Measurements from ENCODE around the gene FLRT3.

Gene FLRT3

DNA sequence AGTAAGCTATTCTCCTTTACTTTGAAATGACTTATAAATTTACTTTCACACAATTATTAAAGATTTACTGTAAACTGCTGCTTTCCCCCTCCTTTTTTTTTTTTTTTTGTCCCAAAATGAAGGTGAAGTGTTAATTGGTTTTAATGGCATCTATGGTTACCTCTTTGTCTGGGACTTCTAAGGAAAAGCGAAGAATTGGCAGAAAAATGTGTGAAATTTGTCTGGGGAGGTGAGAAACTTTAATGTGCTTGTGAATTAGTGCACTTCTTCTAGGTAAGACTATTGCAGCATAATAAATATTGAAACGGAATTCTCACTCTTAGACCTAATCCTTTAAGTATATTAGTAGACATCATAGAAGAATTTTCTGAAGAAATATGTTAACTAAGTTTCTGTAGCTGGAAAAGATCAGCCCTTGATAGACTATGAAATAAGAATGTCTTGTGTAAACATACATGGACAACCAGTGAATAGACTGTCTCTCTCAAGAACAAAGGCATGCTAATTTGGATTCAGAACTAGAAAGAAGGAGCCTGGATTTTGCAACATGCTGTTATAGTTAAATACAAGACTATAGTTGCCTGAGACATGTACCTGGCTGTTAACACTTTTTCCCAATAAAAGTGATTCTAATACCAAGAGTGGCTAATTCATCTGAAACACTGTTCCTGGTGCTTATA, 23.9 kb downstream of the FLRT3 start:
- DNase-seq = no peak

DNA sequence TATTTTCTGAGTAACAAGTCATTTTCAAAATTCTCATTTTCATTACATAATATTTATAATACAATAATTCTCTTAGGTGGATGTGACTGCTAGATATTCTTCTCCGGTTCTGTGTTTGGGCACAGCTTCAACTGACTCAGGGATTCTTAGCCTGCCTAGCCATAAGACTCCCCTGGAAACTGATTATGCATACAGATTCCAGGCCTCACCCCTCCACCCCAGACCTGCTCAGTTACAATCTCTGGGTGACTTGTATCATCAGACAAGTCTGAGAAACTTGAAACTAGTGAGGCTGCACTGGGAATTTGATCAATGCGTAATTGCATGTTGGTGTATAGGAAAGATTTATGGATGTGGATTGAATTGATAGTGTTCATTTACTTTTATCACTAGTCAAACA, 25.4 kb downstream of the FLRT3 start:
- DNase-seq = no peak

DNA sequence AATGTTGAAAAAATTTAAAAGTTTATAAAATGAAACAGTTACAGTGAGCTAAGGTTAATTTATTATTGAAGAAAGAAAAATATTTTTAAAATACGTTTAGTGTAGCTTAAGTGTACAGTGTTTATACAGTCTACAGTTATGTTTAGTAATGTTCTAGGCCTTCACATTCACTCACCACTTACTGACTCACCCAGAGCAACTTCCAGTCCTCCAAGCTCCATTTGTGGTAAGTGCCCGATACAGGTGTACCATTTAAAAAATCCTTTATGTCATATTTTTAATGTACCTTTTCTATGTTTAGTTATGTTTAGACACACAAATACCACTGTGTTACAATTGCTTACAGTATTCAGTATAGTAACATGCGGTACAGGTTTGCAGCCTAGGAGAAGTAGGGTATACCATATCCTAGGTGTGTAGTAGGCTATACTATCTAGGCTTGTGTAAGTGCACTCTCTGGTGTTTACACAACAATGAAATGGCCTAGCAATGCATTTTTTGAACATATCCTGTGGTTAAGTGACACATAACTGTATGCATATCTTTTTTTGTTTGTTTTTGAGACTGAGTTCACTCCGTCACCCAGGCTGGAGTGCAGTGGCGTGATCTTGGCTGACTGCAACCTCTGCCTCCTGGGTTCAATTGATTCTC, 26.3 kb downstream of the FLRT3 start:
- DNase-seq = no peak

DNA sequence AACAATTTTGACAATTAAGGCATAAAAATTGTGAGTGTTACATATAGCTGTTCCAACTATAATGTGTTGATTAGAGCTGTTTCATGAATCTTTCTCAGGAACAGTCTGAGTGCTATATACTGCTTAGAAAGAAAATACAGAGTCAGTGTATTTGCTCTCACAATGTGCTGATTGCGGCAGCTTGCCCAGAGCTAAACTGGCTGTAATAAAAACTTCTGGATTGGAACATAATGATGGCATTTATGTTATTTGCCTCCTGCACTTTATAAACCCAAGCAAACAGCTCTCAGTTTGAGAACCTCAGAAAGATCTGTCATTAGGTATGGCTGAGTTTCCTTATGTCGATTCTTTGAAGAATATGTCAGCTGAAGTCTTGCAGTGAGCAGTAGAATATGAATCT, 29.5 kb downstream of the FLRT3 start:
- no peak for DNase-seq

DNA sequence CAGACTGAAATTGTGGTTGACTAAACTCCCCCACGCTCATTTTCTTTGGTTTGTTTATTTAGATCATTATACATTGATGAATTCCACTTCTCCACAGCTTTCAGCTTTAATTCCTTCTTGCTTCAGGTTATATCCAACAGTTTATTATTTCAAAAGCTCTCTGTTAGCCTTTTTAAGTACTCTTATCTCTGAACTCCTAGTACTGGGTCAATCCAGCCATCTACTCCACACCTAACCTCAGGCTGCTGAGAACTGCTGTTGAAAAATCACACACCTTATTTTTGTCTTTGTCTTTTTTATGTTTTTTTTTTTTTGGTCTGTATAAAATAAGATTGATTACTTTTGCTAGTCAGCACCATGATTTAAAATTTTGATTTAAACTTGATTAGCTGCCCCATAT, 32.9 kb downstream of the FLRT3 start:
- DNase-seq = no peak

DNA sequence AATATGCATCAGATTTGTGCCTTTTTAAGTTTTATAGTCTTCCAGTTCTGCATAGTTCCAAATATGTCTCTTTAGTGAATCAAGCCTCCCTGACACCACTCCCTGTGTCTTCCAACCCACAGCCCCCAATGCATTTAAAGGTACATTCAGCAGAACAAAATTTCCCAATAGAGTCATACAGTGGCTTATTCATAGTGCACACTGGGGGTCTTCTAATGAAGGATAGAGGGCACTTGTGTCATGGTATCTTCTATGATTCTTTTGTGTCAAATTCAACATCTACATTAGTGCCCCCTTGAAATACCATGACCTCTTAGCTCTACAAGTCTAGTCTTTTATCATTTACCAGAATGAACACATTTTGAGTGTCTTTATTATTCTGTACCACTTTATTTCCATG, 33.8 kb downstream of the FLRT3 start:
- no peak for DNase-seq

DNA sequence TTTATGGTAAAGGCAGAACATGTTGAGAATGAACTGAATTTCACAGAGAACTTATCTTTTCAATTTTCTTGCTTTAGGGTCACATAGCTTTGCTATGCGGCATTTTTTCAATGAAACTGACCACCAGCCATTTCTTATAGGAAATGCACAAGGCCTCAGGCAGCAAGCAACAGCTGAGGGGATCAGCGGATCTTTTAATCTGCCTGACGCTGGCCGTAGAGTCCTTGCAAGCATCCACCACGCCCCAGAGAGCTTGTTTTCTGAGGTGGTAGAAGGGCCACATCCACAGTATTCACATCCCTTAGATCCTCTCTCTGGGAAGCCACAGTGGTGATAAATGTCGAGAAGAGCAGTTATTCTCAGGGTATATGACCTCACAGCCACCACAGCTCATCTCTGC, 34.3 kb downstream of the FLRT3 start:
- DNase-seq = no peak

DNA sequence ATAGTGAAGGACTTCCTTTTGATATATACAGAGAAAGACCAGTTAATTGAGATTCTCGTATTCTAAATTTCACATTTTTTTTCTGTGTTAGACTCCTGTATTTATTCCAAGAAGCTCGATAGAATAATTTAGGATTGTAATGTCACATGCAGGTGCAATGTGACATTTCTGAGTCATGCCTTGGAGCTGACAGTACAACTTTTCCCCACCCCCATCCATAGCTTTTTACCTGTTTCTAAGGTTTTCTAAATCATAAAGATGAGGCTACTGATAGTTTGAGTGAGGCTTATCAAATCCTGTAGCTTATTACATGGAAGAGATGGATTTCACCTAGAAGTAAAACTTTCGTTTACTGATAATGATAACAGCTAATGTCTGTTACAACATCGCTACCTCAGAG, 37.6 kb downstream of the FLRT3 start:
- DNase-seq = no peak

DNA sequence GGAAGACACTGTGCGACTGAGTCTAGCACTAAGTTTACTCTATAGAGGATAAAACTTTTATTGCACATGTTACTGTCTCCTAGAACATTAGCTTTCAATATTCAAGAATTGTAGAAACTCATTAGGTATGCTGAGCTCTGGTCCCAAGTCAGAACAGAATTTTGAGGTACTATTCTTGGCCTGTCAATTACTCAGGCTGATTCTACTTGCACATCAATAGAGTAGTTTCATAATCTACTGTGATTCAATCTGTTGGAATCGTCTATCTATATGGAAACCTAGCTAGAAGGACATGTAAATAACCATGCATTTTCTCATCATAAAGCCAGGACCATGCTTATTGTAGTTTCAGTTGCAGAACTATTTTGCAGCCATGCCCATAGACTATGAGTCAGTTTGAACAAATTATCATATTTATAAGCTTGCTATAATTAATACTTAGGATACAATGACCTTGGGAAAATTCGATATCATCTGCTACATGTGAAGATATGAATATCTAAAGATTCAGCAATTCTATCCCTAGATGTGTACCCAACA, 41.6 kb downstream of the FLRT3 start:
- no peak for DNase-seq

DNA sequence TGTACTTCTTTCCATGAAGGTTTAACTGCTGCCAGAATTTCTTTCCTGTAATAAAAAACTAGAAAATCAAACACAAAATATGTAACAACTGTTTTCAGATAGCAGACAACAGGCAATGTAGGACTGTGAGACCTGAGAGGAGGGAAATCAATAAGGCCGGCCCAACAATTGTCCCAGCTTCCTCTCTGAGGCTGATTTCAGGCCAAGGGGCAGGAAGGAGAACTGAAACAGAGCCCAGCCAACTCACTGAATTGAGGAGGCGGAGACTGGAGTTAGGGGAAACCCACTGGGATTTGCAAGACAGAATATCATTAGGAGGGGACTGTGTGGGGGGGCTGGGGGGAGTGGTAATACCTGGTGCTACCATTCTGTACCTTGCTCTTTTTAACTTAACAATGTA, 42.2 kb downstream of the FLRT3 start:
- no peak for DNase-seq

DNA sequence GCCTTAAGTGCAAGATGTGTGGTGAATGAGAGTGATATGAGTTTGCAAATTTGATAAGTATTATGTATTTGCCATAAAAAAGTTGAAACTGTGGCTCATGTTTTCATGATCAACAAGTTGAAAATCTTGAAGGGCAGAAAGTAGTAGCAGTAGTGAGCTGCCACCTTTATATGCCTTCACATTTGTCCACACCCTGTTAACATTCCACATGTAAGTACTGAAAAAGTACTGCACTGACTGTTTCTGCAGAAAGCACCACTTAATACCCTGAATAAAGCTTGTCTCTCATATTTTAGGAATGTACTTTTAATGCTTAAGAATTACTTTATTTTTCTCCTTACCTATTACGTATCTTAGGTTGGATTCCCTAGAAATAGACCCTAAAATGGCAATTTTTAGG, 45.9 kb downstream of the FLRT3 start:
- no peak for DNase-seq

DNA sequence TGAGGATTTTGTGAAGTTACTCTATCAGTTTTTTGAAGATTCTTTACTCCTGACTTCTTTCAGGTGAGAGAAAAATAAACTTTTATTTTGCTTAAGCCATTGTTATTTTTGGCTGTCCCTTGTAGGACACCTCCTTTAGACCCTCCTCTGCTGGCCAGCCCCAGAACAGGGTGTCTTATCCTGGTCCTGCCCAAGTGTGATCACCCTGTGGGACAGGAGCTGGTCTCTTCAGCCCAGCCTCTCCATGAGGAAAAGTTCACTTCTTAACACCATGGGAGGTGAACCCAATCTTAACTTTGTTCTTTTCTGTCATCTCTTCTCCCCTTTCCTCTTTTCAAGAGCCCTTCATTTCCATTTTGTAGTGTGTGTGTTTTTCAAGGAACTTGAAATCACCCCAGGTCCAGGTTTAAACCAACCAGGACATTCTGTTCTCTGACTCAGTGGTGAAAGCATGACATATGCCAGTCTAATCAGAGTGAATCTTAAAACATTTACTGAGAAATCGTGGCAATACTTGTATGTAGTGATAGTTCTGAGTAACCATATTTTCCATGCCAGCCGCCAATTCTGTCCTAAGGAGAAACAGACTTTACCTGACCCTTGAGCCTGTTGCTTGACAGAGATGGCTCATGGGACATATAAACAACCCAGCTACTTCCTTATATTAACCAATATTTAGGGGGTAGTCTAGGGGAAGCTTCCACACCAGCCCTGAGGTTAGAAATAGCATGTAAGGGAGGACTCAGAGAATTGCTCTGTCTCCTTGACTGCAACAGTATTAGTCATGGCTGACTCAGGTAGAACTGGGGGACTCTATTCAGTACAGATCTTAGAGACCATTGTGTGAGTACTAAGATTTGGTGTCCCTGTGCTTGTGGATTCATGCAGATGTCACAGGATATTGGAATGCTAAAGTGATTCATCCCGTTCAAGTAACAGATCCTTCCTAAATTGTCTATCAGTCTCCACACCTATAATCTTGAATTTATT, 48.8 kb downstream of the FLRT3 start:
- DNase-seq = no peak

DNA sequence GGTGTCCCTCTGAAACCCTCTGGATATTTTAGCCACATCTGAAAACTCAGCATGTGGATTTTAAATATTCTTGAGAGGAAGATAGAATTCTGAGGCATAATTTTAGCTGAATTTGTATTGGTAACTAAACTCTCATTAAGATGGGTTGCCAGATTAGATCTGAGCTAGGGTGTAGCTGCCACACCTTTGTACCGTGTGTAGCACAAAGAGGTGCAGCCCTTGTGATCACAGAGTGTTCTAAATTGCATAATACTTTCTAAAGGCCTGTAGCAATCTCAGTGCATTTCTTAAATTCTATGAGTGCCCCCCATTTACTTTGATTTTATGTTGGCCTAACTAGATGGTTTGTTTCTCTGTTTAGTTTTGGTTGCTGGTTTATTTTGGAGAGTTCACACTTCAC, 53.0 kb downstream of the FLRT3 start:
- no peak for DNase-seq

DNA sequence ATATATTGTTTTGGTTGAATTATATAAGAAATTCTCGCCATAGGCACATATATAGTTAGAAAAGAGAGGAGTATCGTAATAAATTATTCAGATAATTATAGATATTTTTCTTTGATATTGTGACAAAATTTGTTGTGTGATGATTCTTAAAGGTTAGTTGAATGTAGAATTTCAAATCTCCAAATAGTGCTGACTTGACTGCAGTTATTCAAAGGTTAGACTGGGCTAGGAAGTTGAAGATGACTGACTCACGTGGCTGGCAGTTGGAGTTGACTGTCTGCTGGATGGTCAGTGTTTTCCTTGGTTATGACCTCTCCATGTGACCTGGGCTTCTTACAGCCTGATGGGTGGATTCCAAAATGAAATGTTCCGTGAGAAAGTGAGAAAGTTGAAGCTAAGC, 55.3 kb downstream of the FLRT3 start:
- no peak for DNase-seq

Data from left hindlimb (tissue), 1 donor.